Activated CD8-positive, alpha-beta memory T cell treated with anti-CD3 and anti-CD28 coated beads for 36 hours (primary cell): Measurements from ENCODE around the gene GRIN2C. TPM values are rescaled to one million over a fixed set of nuclear protein-coding genes. Genes with fewer than 3 reads are reported as not detected.
"Not testable (repeated sequence)": the region's sequence is repeated elsewhere in the genome, so short reads cannot be mapped to it uniquely, and the experiment has no call there.

Source experiments
- CTCF ChIA-PET: fragments of 350-600 bp; sonication (Branson Sonifier 250); formaldehyde crosslinking; loops from one replicate; lab custom pipeline; 2021; ENCODE audit warnings: antibody characterized with exemption; lab: Charles Lee
- POLR2A ChIA-PET: fragments of 350-600 bp; sonication (Branson Sonifier 250); formaldehyde crosslinking; loops from one replicate; lab custom pipeline; 2021; ENCODE audit warnings: antibody characterized with exemption; lab: Charles Lee
- total RNA-seq, 2 experiments: library from RNA; stranded (reverse); gene quantifications; one replicate each; pipeline ENCODE4 v1.2.3, GENCODE V29; 2021

The GRIN2C gene
- total RNA-seq, result not detected

- POLR2A ChIA-PET, result no interaction called here
- CTCF ChIA-PET, result interaction anchor here (0.7 to 9.1 kb wide), 8 partner anchors 9 to 202 kb away, joined by 3 to 112 read pairs (median 5); partner anchors contain the start of gene FDXR
These were observed at the start of gene GRIN2C for GRCh38 chr17:74859459-74860228. TSS of gene GRIN2C (minus strand) at chr17:74859885. CDS start at chr17:74855092, 4,793 bp downstream.

DNA sequence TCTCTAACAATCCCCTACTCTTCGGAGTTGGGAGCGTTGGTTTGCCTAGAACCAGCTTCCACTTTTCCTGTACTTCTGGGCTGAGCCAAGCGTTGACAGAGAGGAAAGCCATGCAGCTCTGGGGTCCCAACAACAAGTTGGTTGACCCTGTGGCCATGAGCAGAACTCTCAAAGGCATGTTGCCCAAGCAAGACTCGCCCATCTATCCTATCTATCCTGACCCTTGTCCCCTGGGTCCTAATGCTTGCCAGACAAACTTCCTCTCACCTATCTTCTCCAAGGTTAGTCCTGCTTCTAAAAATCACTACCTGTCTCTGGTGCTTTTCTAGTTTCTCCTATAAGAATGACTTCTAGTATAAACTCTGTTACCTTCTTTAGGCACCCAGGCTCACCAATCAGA, 49.4 kb upstream of the GRIN2C start:
- CTCF ChIA-PET, result interaction anchor here (0.7 kb wide), 1 partner anchor 47 kb away, joined by 3 read pairs; no protein-coding TSS in a partner anchor
- POLR2A ChIA-PET, result not testable (repeated sequence)

DNA sequence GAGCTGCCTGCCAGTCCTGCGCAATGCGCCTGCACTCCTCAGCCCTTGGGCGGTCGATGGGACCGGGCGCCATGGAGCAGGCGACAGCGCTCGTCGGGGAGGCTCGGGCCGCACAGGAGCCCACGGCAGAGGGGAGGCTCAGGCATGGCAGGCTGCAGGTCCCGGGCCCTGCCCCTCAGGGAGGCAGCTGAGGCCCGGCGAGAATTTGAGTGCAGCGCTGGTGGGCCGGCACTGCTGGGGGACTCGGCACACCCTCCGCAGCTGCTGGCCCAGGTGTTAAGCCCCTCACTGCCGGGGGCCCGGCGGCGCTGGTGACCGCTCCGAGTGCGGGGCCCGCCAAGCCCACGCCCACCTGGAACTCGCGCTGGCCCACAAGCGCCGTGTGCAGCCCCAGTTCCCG, 47.3 kb upstream of the GRIN2C start:
- ChIA-PET CTCF (interaction anchor here (0.8 kb wide), 1 partner anchor 54 kb away, joined by 3 read pairs; no protein-coding TSS in a partner anchor), POLR2A (no interaction called here)

GRCh38 chr17:74906214-74906793, 46.6 kb upstream of the GRIN2C start:
- CTCF ChIA-PET, result interaction anchor here (0.7 to 0.8 kb wide), 2 partner anchors 55 to 452 kb away, joined by 3 read pairs; no protein-coding TSS in a partner anchor
- POLR2A ChIA-PET, result interaction anchor here (0.6 kb wide), 1 partner anchor 363 kb away, joined by 10 read pairs; no protein-coding TSS in a partner anchor

DNA sequence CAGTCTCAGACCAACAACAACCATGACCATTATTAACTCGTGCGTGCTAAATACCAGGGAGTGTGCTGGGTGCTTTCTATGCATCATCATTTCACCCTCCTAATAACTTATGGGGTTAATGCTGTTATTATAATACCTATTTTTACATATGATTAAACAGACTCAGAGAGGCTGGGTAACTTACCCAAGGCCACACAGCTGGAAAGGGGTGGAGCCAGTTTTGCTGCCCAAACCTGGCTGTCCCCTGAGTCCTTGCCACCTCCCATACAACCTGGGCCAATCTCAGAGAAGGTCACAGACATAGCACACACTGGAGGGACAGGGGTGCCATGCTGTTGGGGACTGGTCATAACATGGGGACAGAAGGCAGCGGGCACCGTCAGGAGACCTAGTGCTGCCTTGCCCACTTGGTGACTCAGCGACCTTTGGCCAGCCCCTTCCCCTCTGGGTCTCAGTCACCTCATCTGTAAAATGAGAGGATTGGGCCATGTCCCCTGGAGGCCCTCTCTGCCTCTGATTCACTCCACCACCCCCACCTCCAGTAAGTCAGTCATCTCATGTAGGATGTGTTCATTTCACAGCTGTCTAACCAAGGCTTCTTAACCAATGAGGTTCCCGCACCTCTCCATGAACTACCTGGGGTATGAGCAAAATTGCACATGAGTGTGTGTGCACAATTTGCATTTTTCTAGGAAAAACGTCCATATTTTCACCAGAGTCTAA, 45.2 kb upstream of the GRIN2C start:
- CTCF ChIA-PET, result no interaction called here
- POLR2A ChIA-PET, result no interaction called here

GRCh38 chr17:74903671-74904070, 44.0 kb upstream of the GRIN2C start:
- ChIA-PET CTCF (no interaction called here), POLR2A (no interaction called here)

- CTCF ChIA-PET, result interaction anchor here (1.2 kb wide), 1 partner anchor 55 kb away, joined by 3 read pairs; no protein-coding TSS in a partner anchor
- POLR2A ChIA-PET, result no interaction called here
These were observed 43.3 kb upstream of the GRIN2C start for GRCh38 chr17:74903034-74903433.

DNA sequence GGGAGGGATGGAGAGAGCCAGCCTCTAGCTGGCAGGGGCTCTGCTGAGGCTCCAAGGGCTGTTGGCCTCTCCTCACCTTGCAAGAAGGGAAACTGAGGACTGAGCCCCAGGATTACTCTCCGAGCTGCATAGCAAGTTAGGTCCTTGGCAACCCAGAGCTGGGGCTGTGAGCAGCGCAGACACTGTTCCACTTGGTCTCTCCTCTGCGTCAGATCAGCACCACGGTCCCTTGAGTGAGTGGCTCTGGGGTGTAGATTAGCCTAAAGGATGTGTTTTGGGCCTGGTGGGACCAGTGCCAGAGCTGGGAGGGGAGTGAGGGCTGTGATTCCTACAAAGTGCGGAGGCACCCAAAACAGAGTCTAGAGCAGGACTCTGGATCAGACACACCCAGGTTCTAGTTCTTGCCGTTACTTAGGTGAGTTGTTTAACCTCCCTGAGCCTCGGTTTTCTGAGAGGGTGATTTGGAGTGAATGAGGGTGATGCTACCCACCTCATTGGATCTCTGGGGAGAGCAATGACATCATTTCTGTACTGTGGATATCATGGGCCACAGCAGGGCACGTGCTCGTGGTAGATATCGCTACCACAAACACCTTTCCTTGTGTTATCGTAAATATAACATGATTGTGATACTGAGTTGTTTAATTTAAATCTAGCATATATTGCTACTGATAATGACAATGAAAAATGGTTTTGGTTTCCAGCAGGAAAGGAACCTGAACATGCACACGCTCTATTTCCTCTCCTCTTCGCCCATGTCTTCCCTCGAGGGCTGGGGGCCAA, 41.9 kb upstream of the GRIN2C start:
- POLR2A ChIA-PET, result no interaction called here
- CTCF ChIA-PET, result interaction anchor here (1.2 kb wide), 1 partner anchor 57 kb away, joined by 3 read pairs; no protein-coding TSS in a partner anchor

- ChIA-PET POLR2A (no interaction called here), CTCF (interaction anchor here (1.3 kb wide), 1 partner anchor 109 kb away, joined by 3 read pairs; no protein-coding TSS in a partner anchor)
These were observed 40.5 kb upstream of the GRIN2C start for GRCh38 chr17:74900208-74900607.

DNA sequence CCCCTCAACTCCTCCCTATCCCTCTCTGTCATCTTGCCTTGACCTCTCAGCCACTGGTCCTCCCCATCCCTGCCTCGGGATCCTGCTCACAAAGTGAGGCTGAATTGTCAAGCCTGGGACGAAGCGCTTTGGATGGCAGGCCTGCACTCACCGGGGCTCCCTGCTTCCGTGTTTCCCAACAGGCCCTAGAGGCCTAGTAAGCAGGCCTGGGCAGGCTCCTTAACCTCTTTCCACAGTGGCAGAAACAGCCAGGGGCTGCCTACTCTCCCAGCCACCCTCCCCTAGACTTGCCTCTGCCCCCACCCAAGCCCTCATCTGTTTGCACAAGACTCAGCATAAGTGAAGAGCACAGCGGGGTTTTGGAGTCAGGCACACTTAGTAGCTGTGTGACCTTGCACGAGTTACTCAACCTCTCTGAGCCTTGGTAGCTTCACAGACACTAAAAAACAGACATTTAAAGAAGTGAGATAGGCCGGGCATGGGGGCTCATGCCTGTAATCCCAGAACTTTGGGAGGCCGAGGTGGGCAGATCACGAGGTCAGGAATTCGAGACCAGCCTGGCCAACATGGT, 38.8 kb upstream of the GRIN2C start:
- POLR2A ChIA-PET, result no interaction called here
- CTCF ChIA-PET, result interaction anchor here (0.8 to 1.3 kb wide), 2 partner anchors 58 to 107 kb away, joined by 3 read pairs; no protein-coding TSS in a partner anchor

GRCh38 chr17:74893936-74894671, 34.4 kb upstream of the GRIN2C start:
- ChIA-PET POLR2A (no interaction called here), CTCF (no interaction called here)

GRCh38 chr17:74892974-74893911, 33.6 kb upstream of the GRIN2C start, which contains the start of gene FADS6:
TSS of gene FADS6 (minus strand) at chr17:74893633. CDS start at chr17:74893595, 38 bp downstream.
- POLR2A ChIA-PET, result no interaction called here
- CTCF ChIA-PET, result no interaction called here

- CTCF ChIA-PET, result no interaction called here
These were observed 32.5 kb upstream of the GRIN2C start for GRCh38 chr17:74892013-74892841.

GRCh38 chr17:74890554-74890953, 30.9 kb upstream of the GRIN2C start:
- ChIA-PET CTCF (interaction anchor here (0.7 to 1.1 kb wide), 2 partner anchors 20 to 72 kb away, joined by 3 read pairs; no protein-coding TSS in a partner anchor), POLR2A (no interaction called here)

More at GRCh38 chr17:74892013-74892841, 32.5 kb upstream of the GRIN2C start:
- POLR2A ChIA-PET, result no interaction called here

GRCh38 chr17:74888469-74888868, 28.8 kb upstream of the GRIN2C start:
- ChIA-PET CTCF (interaction anchor here (1.3 kb wide), 1 partner anchor 24 kb away, joined by 3 read pairs; no protein-coding TSS in a partner anchor), POLR2A (no interaction called here)
